Left forelimb (tissue), 1 donor: ENCODE data around the gene TSFM.

Source experiments
- DNase-seq: peaks from one replicate; pipeline ENCODE4 v3.0.0-alpha.2; 2018; ENCODE audit warnings: low spot score

TSFM gene

GRCh38 chr12:57746025-57746424, 36.6 kb upstream of the TSFM start:
- no peak for DNase-seq

- DNase-seq = no peak
Observed at GRCh38 chr12:57749061-57749460, 33.5 kb upstream of the TSFM start.

- DNase-seq = no peak
Observed at GRCh38 chr12:57750561-57751431, 31.8 kb upstream of the TSFM start.

- DNase-seq = no peak
Observed at GRCh38 chr12:57751432-57751787, 31.2 kb upstream of the TSFM start.

GRCh38 chr12:57751788-57752667, 30.6 kb upstream of the TSFM start, which contains the start of gene CDK4:
Gene CDK4, minus strand, starts transcription at chr12:57752310. Its CDS starts 593 bp downstream, at chr12:57751717.
- peak; percentile 99 for DNase-seq

GRCh38 chr12:57752668-57753000, 30.0 kb upstream of the TSFM start:
- no peak for DNase-seq

GRCh38 chr12:57753756-57754337, 28.7 kb upstream of the TSFM start:
- DNase-seq = no peak

- DNase-seq = no peak
Observed at GRCh38 chr12:57754411-57755193, 28.0 kb upstream of the TSFM start, which contains the start of gene MARCHF9. Gene MARCHF9, plus strand, starts transcription at chr12:57755103. Its CDS starts 426 bp downstream, at chr12:57755529.

GRCh38 chr12:57755194-57755453, 27.5 kb upstream of the TSFM start:
- DNase-seq = no peak

GRCh38 chr12:57755454-57756372, 26.9 kb upstream of the TSFM start:
- DNase-seq = no peak

GRCh38 chr12:57756406-57757341, 25.9 kb upstream of the TSFM start:
- peak; percentile 65 for DNase-seq

- DNase-seq = no peak
Observed at GRCh38 chr12:57757771-57758170, 24.8 kb upstream of the TSFM start.

- DNase-seq = peak; percentile 60
Observed at GRCh38 chr12:57758552-57759359, 23.8 kb upstream of the TSFM start.

- DNase-seq = no peak
Observed at GRCh38 chr12:57759360-57759980, 23.1 kb upstream of the TSFM start.

GRCh38 chr12:57760347-57760982, 22.1 kb upstream of the TSFM start:
- no peak for DNase-seq

GRCh38 chr12:57761391-57761998, 21.1 kb upstream of the TSFM start:
- no peak for DNase-seq

GRCh38 chr12:57762463-57762862, 20.1 kb upstream of the TSFM start:
- no peak for DNase-seq
